Caki2 (cell line): ENCODE results near the gene LEMD2. TPM values are rescaled to one million over a fixed set of nuclear protein-coding genes. Genes with fewer than 3 reads are reported as not detected.

ENCODE experiments used
- DNase-seq: peaks from one replicate; pipeline ENCODE4 v3.0.0-alpha.2; 2015; ENCODE audit warnings: low read depth
- in situ Hi-C: cut with HindIII; loops from 2 replicates; pipeline ENCODE4 v1.10.0; 2016; ENCODE audit warnings: low sequenced_read_pairs, low pct_unique_long_range_greater_than_20kb, mixed read lengths
- total RNA-seq: library from RNA; depleted of rRNA; stranded (reverse); fragments of >200 nt; shearing (Covaris generic); gene quantifications from 2 replicates; pipeline ENCODE4 v1.2.3, GENCODE V29; 2014; ENCODE audit warnings: low replicate concordance

The LEMD2 gene
- total RNA-seq, 1 experiment from 2014 or later: 167 TPM

GRCh38 chr6:33733709-33734007, 55.3 kb downstream of the LEMD2 start:
- DNase-seq: no peak
- in situ Hi-C loops: no loop called here

GRCh38 chr6:33732817-33733708, 55.9 kb downstream of the LEMD2 start:
- in situ Hi-C loops: no loop called here
- peak; percentile 31 for DNase-seq

GRCh38 chr6:33732385-33732784, 56.5 kb downstream of the LEMD2 start:
- DNase-seq: no peak
- in situ Hi-C loops: no loop called here

GRCh38 chr6:33731751-33732282, 57.1 kb downstream of the LEMD2 start:
- in situ Hi-C loops: no loop called here
- no peak for DNase-seq

GRCh38 chr6:33731035-33731434, 57.9 kb downstream of the LEMD2 start:
- no peak for DNase-seq
- in situ Hi-C loops: no loop called here

GRCh38 chr6:33730611-33731010, 58.3 kb downstream of the LEMD2 start:
- in situ Hi-C loops: no loop called here
- DNase-seq: no peak

GRCh38 chr6:33729059-33729458, 59.9 kb downstream of the LEMD2 start:
- in situ Hi-C loops: no loop called here

GRCh38 chr6:33728438-33728837, 60.5 kb downstream of the LEMD2 start:
- in situ Hi-C loops: no loop called here
- no peak for DNase-seq

More at GRCh38 chr6:33729059-33729458, 59.9 kb downstream of the LEMD2 start:
- no peak for DNase-seq

GRCh38 chr6:33727932-33728331, 61.0 kb downstream of the LEMD2 start:
- in situ Hi-C loops: no loop called here
- no peak for DNase-seq

- in situ Hi-C loops: no loop called here
- no peak for DNase-seq
These were observed 61.8 kb downstream of the LEMD2 start for GRCh38 chr6:33727126-33727525.

GRCh38 chr6:33726696-33727095, 62.2 kb downstream of the LEMD2 start:
- no peak for DNase-seq
- in situ Hi-C loops: no loop called here

GRCh38 chr6:33725891-33726673, 62.8 kb downstream of the LEMD2 start:
- no peak for DNase-seq
- in situ Hi-C loops: no loop called here

- DNase-seq: no peak
- in situ Hi-C loops: no loop called here
These were observed 63.7 kb downstream of the LEMD2 start for GRCh38 chr6:33725222-33725621.

GRCh38 chr6:33724102-33725023, 64.6 kb downstream of the LEMD2 start:
- DNase-seq: no peak
- in situ Hi-C loops: no loop called here

- no peak for DNase-seq
- in situ Hi-C loops: no loop called here
These were observed 65.4 kb downstream of the LEMD2 start for GRCh38 chr6:33723371-33724085.

- in situ Hi-C loops: no loop called here
These were observed 66.8 kb downstream of the LEMD2 start for GRCh38 chr6:33722103-33722623.

GRCh38 chr6:33721508-33721907, 67.4 kb downstream of the LEMD2 start:
- DNase-seq: no peak
- in situ Hi-C loops: no loop called here

More at GRCh38 chr6:33722103-33722623, 66.8 kb downstream of the LEMD2 start:
- DNase-seq: no peak
